ENCODE data around the gene RAB3D. TPM values are rescaled to one million over a fixed set of nuclear protein-coding genes. Genes with fewer than 3 reads are reported as not detected.

Gene RAB3D
- total RNA-seq, 2 donors from 2014 or later = 47.7 to 54.0 TPM

GRCh38 chr19:11274533-11275086 lies 64.8 kb downstream of the RAB3D start:
- DNase-seq = no peak
- Histone ChIP-seq H3K27ac (no peak overlapping the region), H3K4me3 (no peak overlapping the region), H3K36me3 (no peaks in the 10 kb centered on the region), H3K9ac (ENCODE audit: low read depth in 2 of 2, low read length in 2 of 2) (no peak overlapping the region), H3K4me1 (no peaks in the 10 kb centered on the region), H3K9me3 (no peaks in the 10 kb centered on the region), H3K27me3 (no peaks in the 10 kb centered on the region)
- TF ChIP-seq, protein P1, sequence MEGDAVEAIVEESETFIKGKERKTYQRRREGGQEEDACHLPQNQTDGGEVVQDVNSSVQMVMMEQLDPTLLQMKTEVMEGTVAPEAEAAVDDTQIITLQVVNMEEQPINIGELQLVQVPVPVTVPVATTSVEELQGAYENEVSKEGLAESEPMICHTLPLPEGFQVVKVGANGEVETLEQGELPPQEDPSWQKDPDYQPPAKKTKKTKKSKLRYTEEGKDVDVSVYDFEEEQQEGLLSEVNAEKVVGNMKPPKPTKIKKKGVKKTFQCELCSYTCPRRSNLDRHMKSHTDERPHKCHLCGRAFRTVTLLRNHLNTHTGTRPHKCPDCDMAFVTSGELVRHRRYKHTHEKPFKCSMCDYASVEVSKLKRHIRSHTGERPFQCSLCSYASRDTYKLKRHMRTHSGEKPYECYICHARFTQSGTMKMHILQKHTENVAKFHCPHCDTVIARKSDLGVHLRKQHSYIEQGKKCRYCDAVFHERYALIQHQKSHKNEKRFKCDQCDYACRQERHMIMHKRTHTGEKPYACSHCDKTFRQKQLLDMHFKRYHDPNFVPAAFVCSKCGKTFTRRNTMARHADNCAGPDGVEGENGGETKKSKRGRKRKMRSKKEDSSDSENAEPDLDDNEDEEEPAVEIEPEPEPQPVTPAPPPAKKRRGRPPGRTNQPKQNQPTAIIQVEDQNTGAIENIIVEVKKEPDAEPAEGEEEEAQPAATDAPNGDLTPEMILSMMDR (IDR thresholded peaks at IDR 0.05) = no peak
- intact Hi-C loops (cut with DNase I) = no loop called here

DNA sequence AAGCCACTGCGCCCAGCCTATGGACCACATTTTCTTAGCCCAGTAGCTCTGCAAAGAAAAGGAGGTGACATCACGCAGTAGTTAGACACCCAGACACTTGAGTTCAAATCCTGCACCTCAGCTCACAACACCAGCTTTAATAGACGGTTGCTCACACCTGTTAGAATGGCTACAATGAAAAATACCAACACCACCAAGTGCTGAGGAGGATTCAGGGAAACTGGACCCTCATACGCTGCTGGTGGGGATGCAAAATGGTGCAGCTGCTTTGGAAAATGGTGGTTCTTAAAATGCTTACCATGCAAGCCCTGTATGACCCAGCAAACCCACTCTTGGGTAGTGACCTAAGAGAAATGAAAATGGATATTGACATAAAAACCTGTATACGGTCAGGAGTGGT lies 65.5 kb downstream of the RAB3D start:
- Histone ChIP-seq H3K4me1 (no peaks in the 10 kb centered on the region), H3K9me3 (no peaks in the 10 kb centered on the region)
- TF ChIP-seq, protein P1 (IDR thresholded peaks at IDR 0.05) = no peak

DNA sequence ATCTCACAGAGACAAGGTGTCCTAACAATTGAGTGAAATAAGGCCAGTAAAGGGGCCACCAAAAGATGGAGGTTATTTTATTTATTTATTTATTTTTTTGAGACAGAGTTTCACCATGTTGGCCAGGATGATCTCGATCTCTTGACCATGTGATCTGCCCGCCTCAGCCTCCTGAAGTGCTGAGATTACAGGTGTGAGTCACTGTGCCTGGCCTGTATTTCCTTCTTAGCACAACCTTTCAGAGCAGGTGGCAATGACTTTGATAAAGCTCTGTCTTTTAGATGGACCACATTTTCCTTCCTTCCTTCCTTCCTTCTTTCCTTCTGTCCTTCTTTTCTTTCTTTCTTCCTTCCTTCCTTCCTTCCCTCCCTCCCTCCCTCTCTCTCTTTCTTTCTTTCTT lies 66.2 kb downstream of the RAB3D start:
- Histone ChIP-seq H3K4me1 (no peaks in the 10 kb centered on the region), H3K27ac (no peak overlapping the region), H3K27me3 (no peaks in the 10 kb centered on the region), H3K9me3 (no peaks in the 10 kb centered on the region), H3K36me3 (no peaks in the 10 kb centered on the region), H3K4me3 (no peak overlapping the region), H3K9ac (ENCODE audit: low read depth in 2 of 2, low read length in 2 of 2) (no peak overlapping the region)
- no peak for DNase-seq
- intact Hi-C loops (cut with DNase I) = no loop called here
- TF ChIP-seq, protein P1 (IDR thresholded peaks at IDR 0.05) = no peak

More for the DNA sequence above, 65.5 kb downstream of the RAB3D start:
- Histone ChIP-seq H3K27ac (no peak overlapping the region), H3K27me3 (no peaks in the 10 kb centered on the region), H3K9ac (ENCODE audit: low read depth in 2 of 2, low read length in 2 of 2) (no peak overlapping the region), H3K36me3 (no peaks in the 10 kb centered on the region), H3K4me3 (no peak overlapping the region)
- DNase-seq = no peak
- intact Hi-C loops (cut with DNase I) = no loop called here

Other genes with a start within 250 kb of the RAB3D start
- 10 to 100 TPM in 1 of 2 donors, 1 to 10 TPM in 1; 9.4 to 47.6 TPM for gene SPC24, start 183.9 kb downstream of the RAB3D start, total RNA-seq
- gene KANK2, start 142.1 kb downstream of the RAB3D start, total RNA-seq = 10 to 100 TPM; 44.1 to 87.8 TPM
- not detected for gene ANGPTL8, start 100.0 kb downstream of the RAB3D start, total RNA-seq
- 10 to 100 TPM; 45.9 to 86.0 TPM for gene DOCK6, start 77.1 kb downstream of the RAB3D start, total RNA-seq
- gene TSPAN16, start 43.5 kb downstream of the RAB3D start, total RNA-seq = not detected
- gene TMEM205, start 6.6 kb upstream of the RAB3D start, total RNA-seq = 10 to 100 TPM; 45.4 to 63.4 TPM
- gene CCDC159, start 6.9 kb upstream of the RAB3D start, total RNA-seq = 10 to 100 TPM; 17.4 to 21.4 TPM
- 1 to 10 TPM; 4.8 to 8.0 TPM for gene PLPPR2, start 15.8 kb upstream of the RAB3D start, total RNA-seq
- gene SWSAP1, start 35.0 kb upstream of the RAB3D start, total RNA-seq = 1 to 10 TPM; 3.0 to 4.6 TPM
- 1 to 10 TPM; 2.8 to 5.8 TPM for gene EPOR, start 44.7 kb upstream of the RAB3D start, total RNA-seq
- 10 to 100 TPM; 13.8 to 32.7 TPM for gene RGL3, start 79.7 kb upstream of the RAB3D start, total RNA-seq
- under 1 TPM in 1 of 2 donors, not detected in 1; 0.22 TPM for gene ODAD3, start 95.5 kb upstream of the RAB3D start, total RNA-seq
- gene PRKCSH, start 96.0 kb upstream of the RAB3D start, total RNA-seq = 100 to 1,000 TPM; 308 to 434 TPM
- gene ELAVL3, start 141.4 kb upstream of the RAB3D start, total RNA-seq = under 1 TPM; 0.25 to 0.50 TPM
- 10 to 100 TPM; 10.6 to 14.2 TPM for gene ZNF653, start 166.2 kb upstream of the RAB3D start, total RNA-seq
- 100 to 1,000 TPM in 1 of 2 donors, 10 to 100 TPM in 1; 62.8 to 124 TPM for gene ECSIT, start 189.5 kb upstream of the RAB3D start, total RNA-seq
- gene CNN1, start 199.2 kb upstream of the RAB3D start, total RNA-seq = 100 to 1,000 TPM in 1 of 2 donors, 10 to 100 TPM in 1; 10.7 to 354 TPM
- 10 to 100 TPM; 33.8 to 59.8 TPM for gene ELOF1, start 219.6 kb upstream of the RAB3D start, total RNA-seq
- gene ACP5, start 238.0 kb upstream of the RAB3D start, total RNA-seq = 10 to 100 TPM; 11.3 to 30.2 TPM